ENCODE measurements around the gene TMEM69. TPM values are rescaled to one million over a fixed set of nuclear protein-coding genes. Genes with fewer than 3 reads are reported as not detected.

Gene TMEM69
- total RNA-seq, 2 donors from 2014 or later: 6.8 to 7.2 TPM

DNA sequence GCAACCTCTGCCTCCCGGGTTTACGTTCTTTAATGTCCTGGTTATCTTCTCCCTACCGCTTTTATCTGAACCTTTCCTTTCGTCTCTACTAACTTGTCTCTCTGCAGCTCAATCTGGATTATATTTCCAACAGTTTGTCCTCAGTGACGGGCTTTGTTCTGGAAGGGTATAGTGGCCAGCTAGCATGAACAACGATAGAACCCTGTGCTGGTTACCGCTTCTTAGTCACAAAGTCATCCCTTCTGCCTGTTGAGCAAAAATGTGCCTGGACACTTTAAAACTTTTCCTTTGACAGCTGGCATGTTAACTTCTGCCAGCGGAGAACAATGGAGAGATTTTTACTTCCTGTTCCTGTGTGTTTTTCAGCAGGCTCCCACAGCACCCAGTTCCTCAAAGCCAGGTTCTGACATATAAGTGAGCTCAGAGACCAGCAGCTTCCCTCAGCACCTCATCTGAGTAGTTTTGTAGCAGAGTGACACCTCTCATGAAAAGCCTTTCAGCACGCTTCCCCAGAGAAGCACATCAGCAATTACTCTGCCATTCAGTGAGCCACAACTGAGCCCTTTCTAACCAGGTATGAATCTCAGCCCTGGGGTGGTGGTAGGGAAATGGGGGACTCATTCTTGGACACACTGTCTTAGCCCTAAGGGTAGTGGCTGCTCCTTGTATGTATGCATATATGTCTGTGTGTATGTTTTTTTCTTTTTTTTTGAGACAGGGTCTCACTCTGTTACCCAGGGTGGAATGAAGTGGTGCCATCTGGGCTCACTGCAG is 40.5 kb upstream of the TMEM69 start:
- TF ChIP-seq, protein P1, sequence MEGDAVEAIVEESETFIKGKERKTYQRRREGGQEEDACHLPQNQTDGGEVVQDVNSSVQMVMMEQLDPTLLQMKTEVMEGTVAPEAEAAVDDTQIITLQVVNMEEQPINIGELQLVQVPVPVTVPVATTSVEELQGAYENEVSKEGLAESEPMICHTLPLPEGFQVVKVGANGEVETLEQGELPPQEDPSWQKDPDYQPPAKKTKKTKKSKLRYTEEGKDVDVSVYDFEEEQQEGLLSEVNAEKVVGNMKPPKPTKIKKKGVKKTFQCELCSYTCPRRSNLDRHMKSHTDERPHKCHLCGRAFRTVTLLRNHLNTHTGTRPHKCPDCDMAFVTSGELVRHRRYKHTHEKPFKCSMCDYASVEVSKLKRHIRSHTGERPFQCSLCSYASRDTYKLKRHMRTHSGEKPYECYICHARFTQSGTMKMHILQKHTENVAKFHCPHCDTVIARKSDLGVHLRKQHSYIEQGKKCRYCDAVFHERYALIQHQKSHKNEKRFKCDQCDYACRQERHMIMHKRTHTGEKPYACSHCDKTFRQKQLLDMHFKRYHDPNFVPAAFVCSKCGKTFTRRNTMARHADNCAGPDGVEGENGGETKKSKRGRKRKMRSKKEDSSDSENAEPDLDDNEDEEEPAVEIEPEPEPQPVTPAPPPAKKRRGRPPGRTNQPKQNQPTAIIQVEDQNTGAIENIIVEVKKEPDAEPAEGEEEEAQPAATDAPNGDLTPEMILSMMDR (IDR thresholded peaks at IDR 0.05): no peak
- no peak overlapping the region for H3K27ac ChIP-seq

DNA sequence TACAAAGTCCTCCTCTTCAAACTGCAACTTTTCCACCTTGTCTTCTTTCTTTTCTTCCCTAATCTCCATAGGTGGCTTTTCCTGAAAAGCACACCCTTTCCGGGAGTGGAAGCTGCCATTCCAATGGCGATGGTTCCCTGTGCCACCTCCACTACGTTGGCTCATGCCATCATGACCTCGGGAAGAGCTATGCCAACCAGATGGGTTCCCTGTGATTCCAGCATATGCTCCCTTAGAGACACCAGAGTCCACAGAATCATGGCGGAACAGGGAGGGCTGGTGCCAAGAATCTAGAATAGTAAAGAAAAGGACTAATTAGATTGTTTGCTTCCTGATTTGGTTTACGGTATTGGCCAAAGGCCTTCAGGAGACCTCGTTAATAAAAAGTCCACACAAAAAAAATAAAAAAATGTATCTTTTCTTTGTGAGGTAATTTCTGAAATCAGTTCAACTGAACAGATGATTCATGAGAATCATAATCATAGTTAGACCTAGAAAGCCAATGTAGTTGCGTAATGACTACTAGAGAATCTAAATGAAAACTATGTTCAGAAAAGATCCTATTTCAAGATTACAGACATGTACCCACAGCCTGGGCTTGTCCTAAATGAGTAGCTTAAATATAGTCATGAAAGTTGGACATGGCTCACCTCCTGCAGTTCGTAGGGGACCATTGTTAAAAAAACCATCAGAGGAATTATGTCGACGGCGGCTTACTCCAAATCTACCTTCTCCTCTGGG is 33.3 kb upstream of the TMEM69 start:
- no peak for ATAC-seq (ENCODE audit: insufficient number of reproducible peaks, low FRiP score, low read depth)
- TF ChIP-seq, protein P1 (IDR thresholded peaks at IDR 0.05): no peak
- peaks cover 73% of the 10 kb centered on the region for H3K36me3 ChIP-seq
- no peaks in the 10 kb centered on the region for H3K4me1 ChIP-seq (ENCODE audit: control insufficient read depth in 1 of 2, low read depth in 2 of 2)
- H3K9me3 ChIP-seq: no peaks in the 10 kb centered on the region
- H3K4me3 ChIP-seq: no peak overlapping the region
- DNase-seq (ENCODE audit: low spot score): no peak
- H3K27me3 ChIP-seq (replicated peaks; ENCODE audit: insufficient read depth): no peaks in the 10 kb centered on the region
- H3K27ac ChIP-seq: no peak overlapping the region

More for the DNA sequence above, 40.5 kb upstream of the TMEM69 start:
- no peaks in the 10 kb centered on the region for H3K9me3 ChIP-seq
- no peaks in the 10 kb centered on the region for H3K4me1 ChIP-seq (ENCODE audit: control insufficient read depth in 1 of 2, low read depth in 2 of 2)
- peaks cover 18% of the 10 kb centered on the region for H3K36me3 ChIP-seq
- DNase-seq (ENCODE audit: low spot score) (no peak), ATAC-seq (ENCODE audit: insufficient number of reproducible peaks, low FRiP score, low read depth) (no peak)
- no peaks in the 10 kb centered on the region for H3K27me3 ChIP-seq (replicated peaks; ENCODE audit: insufficient read depth)
- no peak overlapping the region for H3K4me3 ChIP-seq

DNA sequence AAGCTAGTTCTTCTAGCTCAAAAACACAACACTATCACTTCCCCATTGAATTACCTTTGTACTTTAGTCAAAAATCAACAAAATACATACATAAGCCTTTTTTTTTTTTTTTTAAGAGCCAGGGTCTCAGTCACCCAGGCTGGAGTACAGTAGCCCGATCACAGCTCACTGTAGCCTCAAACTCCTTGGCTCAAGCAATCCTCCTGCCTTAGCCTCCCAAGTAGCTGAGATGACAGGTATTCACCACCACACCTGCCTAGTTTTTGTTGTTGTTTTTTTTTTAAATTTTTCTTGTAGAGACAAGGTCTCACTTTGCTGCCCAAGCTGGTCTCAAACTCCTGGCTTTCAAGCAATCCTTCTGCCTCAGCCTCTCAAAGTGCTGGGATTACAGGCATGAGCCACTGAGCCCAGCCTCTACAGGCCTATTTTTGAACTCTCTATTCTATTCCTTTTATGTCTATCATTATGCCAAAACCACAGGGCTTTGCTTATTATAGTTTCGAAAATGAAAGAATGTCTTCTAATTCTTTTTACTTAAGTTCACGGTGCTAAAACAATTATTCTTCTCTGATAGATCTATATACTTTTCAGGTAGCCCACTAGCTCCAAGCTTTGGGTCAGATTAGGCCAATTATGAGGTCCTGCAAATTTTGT is 31.3 kb upstream of the TMEM69 start:
- ATAC-seq (ENCODE audit: insufficient number of reproducible peaks, low FRiP score, low read depth): no peak
- H3K27ac ChIP-seq: no peak overlapping the region
- H3K9me3 ChIP-seq: no peaks in the 10 kb centered on the region
- no peaks in the 10 kb centered on the region for H3K27me3 ChIP-seq (replicated peaks; ENCODE audit: insufficient read depth)
- no peaks in the 10 kb centered on the region for H3K4me1 ChIP-seq (ENCODE audit: control insufficient read depth in 1 of 2, low read depth in 2 of 2)
- no peak for DNase-seq (ENCODE audit: low spot score)
- peaks cover 65% of the 10 kb centered on the region for H3K36me3 ChIP-seq
- TF ChIP-seq, protein P1 (IDR thresholded peaks at IDR 0.05): no peak
- no peak overlapping the region for H3K4me3 ChIP-seq

DNA sequence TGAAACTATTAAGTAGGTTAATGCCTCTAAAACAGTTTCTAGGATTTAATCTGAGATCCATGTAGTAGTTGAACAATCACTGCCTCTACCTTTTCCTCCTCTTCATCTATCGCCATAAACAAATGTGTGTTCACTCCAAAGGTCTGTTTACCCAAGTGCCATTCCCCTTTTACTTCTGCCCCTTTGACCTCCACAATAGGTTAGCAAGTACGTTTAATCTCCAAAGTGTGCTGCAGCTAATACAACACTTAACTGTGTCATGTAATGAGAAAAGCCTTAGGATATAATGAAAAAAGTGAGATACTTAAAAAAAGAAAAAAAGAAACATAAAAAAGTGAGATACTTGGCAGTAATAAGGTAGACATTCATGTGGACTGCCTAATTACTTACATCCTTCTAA is 29.8 kb upstream of the TMEM69 start:
- ATAC-seq (ENCODE audit: insufficient number of reproducible peaks, low FRiP score, low read depth): no peak
- DNase-seq (ENCODE audit: low spot score): no peak
- no peaks in the 10 kb centered on the region for H3K9me3 ChIP-seq
- H3K36me3 ChIP-seq: peaks cover 57% of the 10 kb centered on the region
- no peak overlapping the region for H3K27ac ChIP-seq
- H3K27me3 ChIP-seq (replicated peaks; ENCODE audit: insufficient read depth): no peaks in the 10 kb centered on the region
- TF ChIP-seq, protein P1 (IDR thresholded peaks at IDR 0.05): no peak
- H3K4me3 ChIP-seq: no peak overlapping the region
- H3K4me1 ChIP-seq (ENCODE audit: control insufficient read depth in 1 of 2, low read depth in 2 of 2): no peaks in the 10 kb centered on the region

DNA sequence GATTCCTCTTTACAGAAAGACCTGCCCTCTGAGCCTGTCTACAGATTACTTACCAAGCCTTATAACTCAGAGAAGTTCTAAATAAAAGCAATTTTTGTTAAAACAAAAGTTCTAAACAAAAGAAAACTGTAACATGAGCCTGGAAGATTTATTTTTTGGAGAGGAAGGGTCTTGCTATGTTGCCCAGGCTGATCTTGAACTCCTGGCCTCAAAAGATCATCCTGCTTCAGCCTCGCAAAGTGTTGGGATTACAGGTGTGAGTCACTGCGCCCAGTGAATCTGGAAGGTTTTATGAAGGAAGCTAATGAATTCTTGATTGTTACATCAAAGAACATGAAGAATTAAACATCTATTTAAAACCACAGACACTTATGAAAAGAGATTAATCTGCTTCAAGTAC is 28.8 kb upstream of the TMEM69 start:
- no peaks in the 10 kb centered on the region for H3K9me3 ChIP-seq
- no peak overlapping the region for H3K4me3 ChIP-seq
- TF ChIP-seq, protein P1 (IDR thresholded peaks at IDR 0.05): no peak
- ATAC-seq (ENCODE audit: insufficient number of reproducible peaks, low FRiP score, low read depth) (no peak), DNase-seq (ENCODE audit: low spot score) (no peak)
- no peaks in the 10 kb centered on the region for H3K4me1 ChIP-seq (ENCODE audit: control insufficient read depth in 1 of 2, low read depth in 2 of 2)
- peaks cover 53% of the 10 kb centered on the region for H3K36me3 ChIP-seq
- H3K27ac ChIP-seq: no peak overlapping the region
- no peaks in the 10 kb centered on the region for H3K27me3 ChIP-seq (replicated peaks; ENCODE audit: insufficient read depth)
